K562 (cell line): ENCODE data around the gene POC5. TPM values are rescaled to one million over a fixed set of nuclear protein-coding genes. Genes with fewer than 3 reads are reported as not detected.
A peak's percentile ranks its signal among the peaks of the same experiment; 100 is the strongest.

ENCODE experiments used
- BRF1 ChIP-seq: IDR thresholded peaks from 3 replicates; pipeline ENCODE4 v1.6.1; 2011; ENCODE audit warnings: borderline replicate concordance, mild to moderate bottlenecking; ENCODE audit not compliant: insufficient read length; ENCODE audit errors: extremely low read depth
- DMBX1 ChIP-seq: fragments of 250-450 bp; sonication (Bioruptor Pico); IDR thresholded peaks from 2 replicates; pipeline ENCODE4 v1.8.0; 2022; ENCODE audit warnings: inconsistent platforms, mild to moderate bottlenecking, moderate library complexity, borderline replicate concordance
- E2F4 ChIP-seq: sonication (generic); formaldehyde crosslinking; IDR thresholded peaks from 2 replicates; pipeline ENCODE4 v1.8.0; 2022; ENCODE audit warnings: mild to moderate bottlenecking, low read depth, missing genetic modification reagents
- HNRNPLL ChIP-seq: fragments of 200-400 bp; formaldehyde crosslinking; IDR thresholded peaks from 2 replicates; pipeline ENCODE4 v1.6.1; 2017; ENCODE audit warnings: low read length, low read depth, mild to moderate bottlenecking; ENCODE audit not compliant: poor library complexity, severe bottlenecking
- IFI16 ChIP-seq: fragments of 250-450 bp; sonication (Bioruptor Pico); IDR thresholded peaks from 2 replicates; pipeline ENCODE4 v2.1.2; 2022; ENCODE audit warnings: mild to moderate bottlenecking, inconsistent platforms
- KLF13 ChIP-seq: fragments of 450-650 bp; IDR thresholded peaks from 2 replicates; pipeline ENCODE4 v1.6.1; 2016; ENCODE audit warnings: missing genetic modification characterization, low read depth, mild to moderate bottlenecking, missing compliant biosample characterization, moderate library complexity, borderline replicate concordance
- MAZ ChIP-seq, 2 experiments: fragments of 450-650 bp in 1 of 2; sonication (generic) in 1 of 2; formaldehyde crosslinking; IDR thresholded peaks in 1 of 2; conservative IDR thresholded peaks in 1 of 2; 2 replicates each; pipeline versions ENCODE4 v1.4.0 to v1.5.0; 2020; ENCODE audit warnings: mild to moderate bottlenecking in 1 of 2, missing genetic modification reagents in 1 of 2
- MTF1 ChIP-seq: fragments of 250-450 bp; sonication (Bioruptor Pico); IDR thresholded peaks from 2 replicates; pipeline ENCODE4 v1.9.0; 2021; ENCODE audit warnings: moderate library complexity, mild to moderate bottlenecking, inconsistent platforms, borderline replicate concordance
- PREB ChIP-seq: sonication (generic); formaldehyde crosslinking; IDR thresholded peaks from 2 replicates; pipeline ENCODE4 v1.8.1; 2023; ENCODE audit warnings: mild to moderate bottlenecking, missing genetic modification reagents
- PURB ChIP-seq: sonication (generic); formaldehyde crosslinking; IDR thresholded peaks from 2 replicates; pipeline ENCODE4 v1.9.0; 2021; ENCODE audit warnings: low read depth, mild to moderate bottlenecking, missing genetic modification reagents
- RBBP5 ChIP-seq: fragments of 200-600 bp; sonication (generic); IDR thresholded peaks from 2 replicates; pipeline ENCODE4 v1.6.1; 2012; ENCODE audit warnings: borderline replicate concordance, mild to moderate bottlenecking, low read length, control low read depth, inconsistent platforms; ENCODE audit not compliant: insufficient read depth, poor library complexity, severe bottlenecking
- RERE ChIP-seq: sonication (generic); formaldehyde crosslinking; IDR thresholded peaks from 2 replicates; pipeline ENCODE4 v1.8.0; 2023; ENCODE audit warnings: missing genetic modification reagents, mild to moderate bottlenecking, borderline replicate concordance
- VEZF1 ChIP-seq: fragments of 200-800 bp; sonication (Bioruptor generic); IDR thresholded peaks from 2 replicates; pipeline ENCODE4 v1.6.1; 2017; ENCODE audit warnings: missing genetic modification characterization, missing compliant biosample characterization
- ZEB2 ChIP-seq: fragments of 450-650 bp; IDR thresholded peaks from 2 replicates; pipeline ENCODE4 v1.6.1; 2016
- ZNF551 ChIP-seq: fragments of 250-450 bp; sonication (Bioruptor Pico); IDR thresholded peaks from 2 replicates; pipeline ENCODE4 v1.5.0; 2021; ENCODE audit warnings: mild to moderate bottlenecking, moderate library complexity
- ZNF589 ChIP-seq: fragments of 200-800 bp; sonication (Bioruptor generic); IDR thresholded peaks from 2 replicates; pipeline ENCODE4 v1.6.1; 2016; ENCODE audit warnings: low read depth, missing genetic modification characterization, missing compliant biosample characterization
- polyA plus RNA-seq, 8 experiments: library from polyadenylated mRNA; depleted of rRNA in 4 of 8; stranded (reverse) in 5 of 8; unstranded in 3 of 8; fragments of >200 nt; fragmentation: Nextera tagmentation in 2 of 8; fragmentation: Illumina TruSeq in 1 of 8; extraction: Ambion mirVana in 2 of 8; extraction: Trizol in 1 of 8; gene quantifications; 2 replicates each; pipeline versions ENCODE4 v1.2.1 to v1.2.3, GENCODE V29; 2011 to 2014; ENCODE audit warnings: inconsistent platforms in 1 of 8, missing spikeins in 1 of 8
- total RNA-seq, 7 experiments: library from RNA; depleted of rRNA in 6 of 7; stranded (reverse); fragments of >200 nt in 6 of 7; fragmentation: Illumina TruSeq in 2 of 7; extraction: Trizol in 2 of 7; gene quantifications; 2 replicates each; pipeline versions ENCODE4 v1.2.1 to v1.2.3, GENCODE V29; 2011 to 2021; ENCODE audit warnings: low replicate concordance in 1 of 7

Gene POC5
- total and polyA plus RNA-seq, 9 of the 15 experiments (the other 6 are each of a cell fraction or from before 2014, with no cell fraction given) = 14.5 to 38.2 (median 27.0) TPM

GRCh38 chr5:75717082-75717922 lies at the start of gene POC5 (continued):
- TF ChIP-seq ZNF589 (CRISPR knock-in tag) = peak; percentile 51; the same call in 1 of the 2 replicates
- TF ChIP-seq E2F4 = peak; percentile 85; the same call in 1 of the 2 replicates
- no peak for TF ChIP-seq RERE (CRISPR knock-in tag)
- TF ChIP-seq MAZ (CRISPR knock-in tag; conservative IDR thresholded peaks at IDR 0.05 in 1 of 2, IDR thresholded peaks at IDR 0.05 in 1 of 2) = peak; percentile 37 to 54; a peak in 3 of 4 replicates
- TF ChIP-seq HNRNPLL = peak; percentile 55
- TF ChIP-seq ZNF551 = no peak
- peak; percentile 21; the same call in 1 of the 2 replicates for TF ChIP-seq KLF13 (tag)
- TF ChIP-seq RBBP5 = peak; percentile 90
- no peak for TF ChIP-seq BRF1
- no peak for TF ChIP-seq MTF1 (CRISPR knock-in tag)
- no peak for TF ChIP-seq DMBX1
- peak; percentile 69 for TF ChIP-seq VEZF1 (CRISPR knock-in tag)
- no peak for TF ChIP-seq PREB (CRISPR knock-in tag)
- TF ChIP-seq ZEB2 = peak; percentile 78
- no peak for TF ChIP-seq IFI16 (CRISPR knock-in tag)
- no peak for TF ChIP-seq PURB (CRISPR knock-in tag)
